H9 (cell line): ENCODE data around the gene SLC6A19. TPM values are rescaled to one million over a fixed set of nuclear protein-coding genes. Genes with fewer than 3 reads are reported as not detected.

Experiments used
- DNase-seq: peaks from one replicate; pipeline ENCODE4 v3.0.0-alpha.2; 2017
- H2AFZ ChIP-seq: one replicate; pipeline ENCODE4 v1.6.1; 2013; ENCODE audit warnings: mild to moderate bottlenecking, low read length, control low read depth, moderate library complexity
- H2AK5ac ChIP-seq: 2 replicates; pipeline ENCODE4 v1.6.1; 2013; ENCODE audit warnings: low read length, control low read depth, mixed read lengths; ENCODE audit not compliant: insufficient read length
- H2BK120ac ChIP-seq: one replicate; pipeline ENCODE4 v1.6.1; 2013; ENCODE audit warnings: low read depth, mild to moderate bottlenecking, low read length, control low read depth, inconsistent platforms; ENCODE audit not compliant: poor library complexity, severe bottlenecking
- H2BK12ac ChIP-seq: 2 replicates; pipeline ENCODE4 v1.6.1; 2013; ENCODE audit warnings: low read length, control low read depth, mixed read lengths, low read depth; ENCODE audit not compliant: insufficient read length
- H2BK15ac ChIP-seq: 2 replicates; pipeline ENCODE4 v1.6.1; 2013; ENCODE audit warnings: low read depth, low read length, control low read depth
- H2BK20ac ChIP-seq: one replicate; pipeline ENCODE4 v1.6.1; 2013; ENCODE audit warnings: low read depth, mild to moderate bottlenecking, low read length, control low read depth, inconsistent platforms; ENCODE audit not compliant: poor library complexity, severe bottlenecking
- H2BK5ac ChIP-seq: 2 replicates; pipeline ENCODE4 v1.6.1; 2013; ENCODE audit warnings: low read length, control low read depth, mixed read lengths; ENCODE audit not compliant: insufficient read length
- H3K14ac ChIP-seq: 2 replicates; pipeline ENCODE4 v1.6.1; 2013; ENCODE audit warnings: low read length, control low read depth; ENCODE audit not compliant: insufficient read depth
- H3K18ac ChIP-seq: 2 replicates; pipeline ENCODE4 v1.6.1; 2013; ENCODE audit warnings: low read depth, mild to moderate bottlenecking, mixed read lengths, low read length, control low read depth; ENCODE audit not compliant: insufficient read length
- H3K23ac ChIP-seq: 2 replicates; pipeline ENCODE4 v1.6.1; 2013; ENCODE audit warnings: low read length, control low read depth, mixed read lengths, low read depth; ENCODE audit not compliant: insufficient read length
- H3K23me2 ChIP-seq: 2 replicates; pipeline ENCODE4 v1.6.1; 2013; ENCODE audit warnings: low read depth, mild to moderate bottlenecking, mixed read lengths, low read length, control low read depth; ENCODE audit not compliant: insufficient read length, poor library complexity, severe bottlenecking
- H3K27ac ChIP-seq: 2 replicates; pipeline ENCODE4 v1.5.1; 2013; ENCODE audit warnings: low read length, control low read depth, mixed read lengths, low read depth; ENCODE audit not compliant: insufficient read length
- H3K27me3 ChIP-seq: 2 replicates; pipeline ENCODE4 v1.6.1; 2013; ENCODE audit warnings: low read length, control low read depth, inconsistent platforms; ENCODE audit not compliant: insufficient read depth
- H3K4ac ChIP-seq: 2 replicates; pipeline ENCODE4 v1.6.1; 2013; ENCODE audit warnings: low read depth, mild to moderate bottlenecking, control low read depth, inconsistent platforms, low read length, moderate library complexity
- H3K4me1 ChIP-seq: 2 replicates; pipeline ENCODE4 v1.6.1; 2013; ENCODE audit warnings: low read length, control low read depth, inconsistent platforms; ENCODE audit not compliant: insufficient read depth
- H3K4me2 ChIP-seq: 2 replicates; pipeline ENCODE4 v1.6.1; 2013; ENCODE audit warnings: low read length, control low read depth, mixed read lengths; ENCODE audit not compliant: insufficient read length, insufficient read depth
- H3K56ac ChIP-seq: 2 replicates; pipeline ENCODE4 v1.6.1; 2013; ENCODE audit warnings: low read depth, mild to moderate bottlenecking, mixed read lengths, low read length, control low read depth; ENCODE audit not compliant: insufficient read length
- H3K79me1 ChIP-seq: 2 replicates; pipeline ENCODE4 v1.6.1; 2013; ENCODE audit warnings: low read depth, mild to moderate bottlenecking, moderate library complexity, low read length, control low read depth, inconsistent platforms; ENCODE audit not compliant: insufficient read depth, poor library complexity, severe bottlenecking
- H3K79me2 ChIP-seq: 2 replicates; pipeline ENCODE4 v1.6.1; 2013; ENCODE audit warnings: low read length, control low read depth, inconsistent platforms; ENCODE audit not compliant: insufficient read depth
- H3K9ac ChIP-seq: 2 replicates; pipeline ENCODE4 v1.6.1; 2013; ENCODE audit warnings: low read length, control low read depth, mixed read lengths; ENCODE audit not compliant: insufficient read length; ENCODE audit errors: extremely low read depth
- H3K9me3 ChIP-seq: one replicate; pipeline ENCODE4 v1.6.1; 2013; ENCODE audit warnings: low read depth, low read length, inconsistent platforms; ENCODE audit not compliant: control insufficient read depth
- H3T11ph ChIP-seq: one replicate; pipeline ENCODE4 v1.6.1; 2013; ENCODE audit warnings: mild to moderate bottlenecking, low read length, control low read depth, inconsistent platforms
- H4K20me1 ChIP-seq: one replicate; pipeline ENCODE4 v1.6.1; 2013; ENCODE audit not compliant: control insufficient read depth, insufficient read length, insufficient read depth
- H4K5ac ChIP-seq: 2 replicates; pipeline ENCODE4 v1.6.1; 2013; ENCODE audit warnings: low read depth, mild to moderate bottlenecking, mixed read lengths, low read length, control low read depth; ENCODE audit not compliant: insufficient read length
- H4K8ac ChIP-seq: replicated peaks from 2 replicates; pipeline ENCODE4 v1.6.1; 2013; ENCODE audit warnings: low read length, control low read depth, mixed read lengths, low read depth; ENCODE audit not compliant: insufficient read length
- H4K91ac ChIP-seq: 2 replicates; pipeline ENCODE4 v1.6.1; 2013; ENCODE audit warnings: low read depth, mild to moderate bottlenecking, moderate library complexity, mixed read lengths, low read length, control low read depth; ENCODE audit not compliant: insufficient read length
- H3K27ac Mint-ChIP-seq, 3 experiments: 2 replicates in 2 of 3; 3 replicates in 1 of 3; pipeline ENCODE4 v1.8.0; 2020 to 2021; ENCODE audit warnings: mixed read lengths in 3 of 3, mild to moderate bottlenecking in 1 of 3, moderate library complexity in 1 of 3
- H3K27me3 Mint-ChIP-seq: 2 replicates; pipeline ENCODE4 v1.8.0; 2021; ENCODE audit warnings: low read depth, mild to moderate bottlenecking, moderate library complexity, mixed read lengths
- H3K36me3 Mint-ChIP-seq, 3 experiments: 2 replicates in 2 of 3; 3 replicates in 1 of 3; pipeline ENCODE4 v1.8.0; 2020 to 2021; ENCODE audit warnings: low read depth in 3 of 3, mixed read lengths in 3 of 3; ENCODE audit not compliant: insufficient read depth in 1 of 3
- H3K4me1 Mint-ChIP-seq, 2 experiments: 2 replicates each; pipeline ENCODE4 v1.8.0; 2020; ENCODE audit warnings: mixed read lengths in 2 of 2
- H3K4me3 Mint-ChIP-seq, 2 experiments: 2 replicates in 1 of 2; 3 replicates in 1 of 2; pipeline ENCODE4 v1.8.0; 2020 to 2021; ENCODE audit warnings: mild to moderate bottlenecking in 2 of 2, mixed read lengths in 2 of 2, moderate library complexity in 1 of 2
- H3K9me3 Mint-ChIP-seq, 2 experiments: 2 replicates in 1 of 2; 3 replicates in 1 of 2; pipeline ENCODE4 v1.8.0; 2020; ENCODE audit warnings: mild to moderate bottlenecking in 2 of 2, mixed read lengths in 2 of 2, moderate library complexity in 1 of 2
- CTCF ChIP-seq: fragments of 200-600 bp; sonication (generic); conservative IDR thresholded peaks from 3 replicates; pipeline ENCODE4 v1.8.0; 2021; ENCODE audit warnings: antibody characterized with exemption, mild to moderate bottlenecking
- WGBS: extraction: QIAGEN DNeasy Blood & Tissue Kit; methylation state at CpG from one replicate; pipeline ENCODE4 v1.1.7; 2013; ENCODE audit warnings: missing lambda C conversion rate, low lambda C conversion rate, mixed read lengths; ENCODE audit not compliant: insufficient read length; ENCODE audit errors: extremely low coverage; 5-methylcytosine and 5-hydroxymethylcytosine counted together
- total RNA-seq: library from RNA; stranded (reverse); gene quantifications from 2 replicates; pipeline ENCODE4 v1.2.1, GENCODE V29; 2021

SLC6A19 gene
- total RNA-seq, 1 experiment from 2014 or later: not detected

- Mint-ChIP-seq H3K4me1 (peaks cover 5 to 7% of the 10 kb centered on the region in 2 experiments), H3K27me3 (peaks cover 9% of the 10 kb centered on the region), H3K27ac (no peak overlapping the region), H3K36me3 (no peaks in the 10 kb centered on the region; a peak in 1 of 7 replicates), H3K4me3 (peak overlapping the region in 1 of 2 experiments; percentile 59; a peak in 1 of 5 replicates), H3K9me3 (no peaks in the 10 kb centered on the region; a peak in 1 of 5 replicates)
- H3K79me2 ChIP-seq: no peaks in the 10 kb centered on the region
- no peak overlapping the region for H3K56ac ChIP-seq
- no peak overlapping the region for H4K91ac ChIP-seq
- no peak overlapping the region for H3T11ph ChIP-seq
- no peaks in the 10 kb centered on the region for H3K4me1 ChIP-seq
- H4K20me1 ChIP-seq: no peaks in the 10 kb centered on the region
- no peak overlapping the region for H4K8ac ChIP-seq
- no peak overlapping the region for H2AFZ ChIP-seq
- H4K5ac ChIP-seq: no peak overlapping the region
- no peak overlapping the region for H3K4me2 ChIP-seq
- H3K23ac ChIP-seq: no peak overlapping the region
- no peak overlapping the region for H3K9ac ChIP-seq
- no peak for TF ChIP-seq CTCF
- no peak overlapping the region for H2BK15ac ChIP-seq
- no peak for DNase-seq
- no CpG with 5 or more reads among the region's 4 CpGs for WGBS
- H3K23me2 ChIP-seq: no peaks in the 10 kb centered on the region
- no peak overlapping the region for H3K18ac ChIP-seq
- H2BK5ac ChIP-seq: no peak overlapping the region
- no peak overlapping the region for H2BK120ac ChIP-seq
- H2BK20ac ChIP-seq: no peak overlapping the region
- H3K4ac ChIP-seq: no peak overlapping the region
- no peak overlapping the region for H3K14ac ChIP-seq
- H3K9me3 ChIP-seq: no peaks in the 10 kb centered on the region
- no peak overlapping the region for H2BK12ac ChIP-seq
- no peak overlapping the region for H2AK5ac ChIP-seq
- H3K79me1 ChIP-seq: no peaks in the 10 kb centered on the region
- no peak overlapping the region for H3K27ac ChIP-seq
- no peaks in the 10 kb centered on the region for H3K27me3 ChIP-seq
Measured at GRCh38 chr5:1167361-1167727, 34.1 kb upstream of the SLC6A19 start.
